Stimulated activated CD4-positive, alpha-beta T cell treated with anti-CD3 and anti-CD28 coated beads, TNF-alpha, amount 100 ng/mL, for 1 hour (primary cell): ENCODE results near the gene AMOT.

Experiments
- DNase-seq, 3 donors: peaks; one replicate each; pipeline ENCODE4 v3.0.0-alpha.2; 2020; ENCODE audit warnings: low read depth in 3 of 3, low spot score in 1 of 3

AMOT gene

DNA sequence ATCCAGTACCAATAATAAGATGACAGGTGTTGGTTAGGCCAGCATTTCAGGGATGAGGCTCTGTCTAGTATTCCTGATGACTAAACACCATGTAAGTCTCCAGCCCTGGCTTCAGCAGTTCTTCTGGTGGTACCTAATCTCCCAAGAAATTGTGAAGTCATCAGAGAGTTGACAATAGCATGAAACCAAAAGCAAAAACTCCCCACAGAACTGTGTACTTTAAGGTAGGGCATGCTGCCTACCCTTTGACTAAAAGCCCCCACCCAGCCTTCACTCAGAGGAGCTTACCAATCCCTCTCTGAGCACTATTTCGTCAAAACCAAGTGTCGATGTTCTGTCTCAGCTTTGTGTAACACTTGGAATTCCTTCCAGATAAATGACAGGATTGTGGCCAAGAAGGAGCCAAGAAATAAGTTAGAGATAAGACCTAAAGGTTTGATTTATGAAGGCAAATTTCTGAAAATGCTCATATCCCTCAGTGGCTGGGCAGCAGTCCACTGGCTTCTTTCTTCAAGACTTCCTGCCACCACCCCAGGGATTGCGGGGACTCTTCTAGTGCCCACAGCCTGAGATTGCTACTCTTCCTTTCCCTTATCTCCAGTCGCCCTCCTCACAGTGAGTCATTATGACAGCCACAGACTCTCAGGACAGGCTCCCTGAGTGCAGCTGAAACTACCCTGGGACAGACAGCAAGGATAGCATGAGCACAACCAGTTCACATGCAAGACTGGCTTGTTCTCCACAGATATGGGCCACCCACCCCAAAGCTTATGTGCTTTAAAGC is 93.6 kb downstream of the AMOT start:
- DNase-seq: no peak

DNA sequence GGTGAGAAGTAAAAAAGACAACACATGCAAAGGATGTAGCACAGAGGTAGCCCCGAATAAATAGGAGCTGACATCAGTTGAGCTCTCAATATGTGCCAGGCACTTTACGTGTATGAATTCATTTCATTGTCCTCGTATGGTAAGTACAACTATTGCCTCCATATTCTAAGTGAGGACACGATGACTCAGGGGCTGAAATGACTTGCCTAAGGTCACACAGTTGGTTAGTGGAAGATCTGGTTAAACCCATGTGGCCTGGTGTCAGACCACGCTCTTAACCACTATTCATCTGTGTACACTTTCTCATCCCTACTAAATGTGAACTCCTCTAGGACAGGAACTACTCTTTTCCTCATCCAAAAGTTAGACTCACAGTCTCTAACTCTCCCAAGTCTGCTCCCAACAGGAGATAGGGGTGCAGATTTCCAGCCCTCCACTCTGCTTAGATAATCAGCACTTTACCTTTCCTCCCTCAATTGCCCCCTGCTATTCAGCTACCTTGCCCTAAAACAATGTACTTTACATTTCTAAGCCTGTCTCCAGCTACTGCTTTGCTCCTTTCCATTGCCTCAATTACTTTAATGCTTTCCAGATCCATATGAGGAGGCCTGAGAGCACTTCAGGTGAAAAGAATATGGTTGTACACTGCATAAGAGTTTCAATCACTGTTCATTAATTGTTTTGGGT is 102.1 kb downstream of the AMOT start:
- DNase-seq: no peak

GRCh38 chrX:112736310-112736709 is 104.3 kb downstream of the AMOT start:
- DNase-seq: no peak

GRCh38 chrX:112735147-112735546 is 105.5 kb downstream of the AMOT start:
- no peak for DNase-seq

DNA sequence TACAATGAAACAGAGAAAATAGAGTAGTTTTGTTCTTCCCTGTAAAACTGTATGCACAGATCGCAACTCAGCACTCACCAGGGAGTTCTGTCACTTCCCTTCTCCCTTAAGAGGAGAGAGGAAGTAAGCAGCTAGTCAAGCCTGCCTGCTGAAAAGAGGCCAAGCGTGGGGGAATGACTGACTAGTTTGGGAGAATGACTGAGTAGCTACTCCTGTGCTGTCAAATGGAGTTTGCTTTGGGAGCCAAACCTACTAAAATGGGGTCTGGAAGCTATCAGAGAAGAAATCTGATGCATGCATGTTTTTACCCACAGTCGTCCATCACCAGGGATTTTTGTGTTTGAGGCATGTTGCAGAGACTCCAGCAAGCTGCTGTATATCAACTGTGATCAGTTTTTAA is 106.3 kb downstream of the AMOT start:
- no peak for DNase-seq

DNA sequence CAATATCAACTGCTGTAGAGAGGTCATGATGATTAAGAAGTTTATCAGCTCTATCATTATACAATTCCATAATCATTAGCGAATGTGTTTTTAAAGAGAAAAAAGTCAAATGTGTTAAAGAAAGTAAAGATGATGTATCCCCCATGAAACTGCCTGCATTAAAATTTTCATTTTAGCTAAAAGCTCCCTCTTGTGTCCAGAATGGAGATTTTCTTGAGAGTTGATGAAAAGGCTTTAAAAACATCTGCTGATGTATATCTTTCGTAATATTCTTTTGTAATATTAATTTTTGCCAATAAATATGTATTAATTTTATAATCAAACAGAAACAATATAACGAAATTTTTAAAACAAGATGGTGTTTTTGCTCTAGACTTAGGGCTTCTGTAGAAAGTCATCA is 108.8 kb downstream of the AMOT start:
- no peak for DNase-seq
